Effector memory CD8-positive, alpha-beta T cell (primary cell): ENCODE results near the gene CDH11.

Source experiments
- ATAC-seq: fragments of 150-1000 bp; cut with Tn5 transposase; replicated peaks from 2 replicates; pipeline ENCODE4 v1.10.0; 2021; ENCODE audit warnings: mild to moderate bottlenecking, moderate library complexity
- DNase-seq, 3 experiments: peaks; one replicate each; pipeline ENCODE4 v3.0.0; 2021
- H3K27ac Mint-ChIP-seq, 2 donors: one replicate each; pipeline ENCODE4 v1.8.0; 2022; ENCODE audit warnings: mild to moderate bottlenecking in 2 of 2, mixed read lengths in 2 of 2, moderate library complexity in 2 of 2
- H3K27me3 Mint-ChIP-seq, 2 donors: one replicate each; pipeline ENCODE4 v1.8.0; 2022; ENCODE audit warnings: mixed read lengths in 2 of 2
- H3K36me3 Mint-ChIP-seq: one replicate; pipeline ENCODE4 v1.8.0; 2022; ENCODE audit warnings: mild to moderate bottlenecking, moderate library complexity, mixed read lengths; ENCODE audit not compliant: insufficient read depth
- H3K4me1 Mint-ChIP-seq, 2 donors: one replicate each; pipeline ENCODE4 v1.8.0; 2022; ENCODE audit warnings: low read depth in 2 of 2, mixed read lengths in 2 of 2
- H3K4me3 Mint-ChIP-seq, 2 donors: one replicate each; pipeline ENCODE4 v1.8.0; 2022; ENCODE audit warnings: mild to moderate bottlenecking in 2 of 2, mixed read lengths in 2 of 2, moderate library complexity in 2 of 2
- H3K9me3 Mint-ChIP-seq, 2 donors: one replicate each; pipeline ENCODE4 v1.8.0; 2022; ENCODE audit warnings: mixed read lengths in 2 of 2

CDH11 gene

DNA sequence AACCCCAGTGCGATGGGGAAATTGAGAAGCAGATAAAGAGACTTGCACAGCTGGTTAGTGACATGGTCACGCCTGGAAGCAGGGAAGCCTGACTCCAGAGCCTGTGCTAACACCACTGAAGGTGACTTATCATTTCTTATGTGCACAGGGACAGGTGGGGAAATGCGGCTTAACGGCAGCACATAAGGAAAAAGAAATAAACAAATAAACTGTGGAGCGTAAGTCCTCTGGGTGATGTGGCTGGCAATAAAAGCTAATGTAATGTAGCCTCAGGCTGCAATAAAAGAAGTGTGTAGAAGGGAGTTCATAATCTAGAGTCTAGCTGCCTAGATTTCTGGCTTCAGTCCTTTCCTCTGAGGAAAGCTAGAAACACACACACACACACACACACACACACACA is 10.6 kb downstream of the CDH11 start:
- no peaks in the 10 kb centered on the region for H3K27me3 Mint-ChIP-seq
- ATAC-seq (no peak), DNase-seq (no peak)
- no peaks in the 10 kb centered on the region for H3K36me3 Mint-ChIP-seq
- no peaks in the 10 kb centered on the region for H3K4me1 Mint-ChIP-seq
- H3K4me3 Mint-ChIP-seq = no peak overlapping the region
- H3K27ac Mint-ChIP-seq = no peak overlapping the region
- H3K9me3 Mint-ChIP-seq = peaks cover 4 to 7% of the 10 kb centered on the region in 2 donors

DNA sequence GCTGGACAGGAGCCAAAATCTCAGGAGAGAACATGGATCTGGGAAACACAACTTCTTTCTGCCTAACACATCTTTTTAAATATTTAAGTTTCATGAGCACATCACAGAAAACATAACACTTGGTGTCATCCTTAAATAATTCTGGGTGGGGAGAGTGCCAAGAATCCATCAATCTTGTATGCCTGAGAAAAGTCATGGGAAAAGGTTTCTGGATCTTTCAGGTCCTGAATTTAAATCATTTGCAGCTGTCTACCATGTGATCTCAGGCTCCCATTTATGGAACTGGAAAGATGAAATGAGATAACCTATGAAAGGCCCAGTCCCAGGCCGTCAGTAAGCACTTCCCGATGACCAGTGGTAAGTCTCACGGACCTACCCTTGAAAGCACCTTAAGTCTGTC is 15.1 kb downstream of the CDH11 start:
- DNase-seq (no peak), ATAC-seq (no peak)
- Mint-ChIP-seq H3K36me3 (no peaks in the 10 kb centered on the region), H3K27ac (no peak overlapping the region), H3K4me3 (no peak overlapping the region), H3K4me1 (no peaks in the 10 kb centered on the region), H3K27me3 (no peaks in the 10 kb centered on the region), H3K9me3 (peaks cover 3 to 7% of the 10 kb centered on the region in 2 donors)

- H3K27ac Mint-ChIP-seq = no peak overlapping the region
- ATAC-seq (no peak), DNase-seq (no peak)
- H3K4me1 Mint-ChIP-seq = no peaks in the 10 kb centered on the region
- H3K27me3 Mint-ChIP-seq = no peaks in the 10 kb centered on the region
- no peak overlapping the region for H3K4me3 Mint-ChIP-seq
- H3K36me3 Mint-ChIP-seq = no peaks in the 10 kb centered on the region
- peaks cover 3 to 8% of the 10 kb centered on the region in 2 donors for H3K9me3 Mint-ChIP-seq
These were observed 16.7 kb downstream of the CDH11 start for GRCh38 chr16:65105171-65105570.

DNA sequence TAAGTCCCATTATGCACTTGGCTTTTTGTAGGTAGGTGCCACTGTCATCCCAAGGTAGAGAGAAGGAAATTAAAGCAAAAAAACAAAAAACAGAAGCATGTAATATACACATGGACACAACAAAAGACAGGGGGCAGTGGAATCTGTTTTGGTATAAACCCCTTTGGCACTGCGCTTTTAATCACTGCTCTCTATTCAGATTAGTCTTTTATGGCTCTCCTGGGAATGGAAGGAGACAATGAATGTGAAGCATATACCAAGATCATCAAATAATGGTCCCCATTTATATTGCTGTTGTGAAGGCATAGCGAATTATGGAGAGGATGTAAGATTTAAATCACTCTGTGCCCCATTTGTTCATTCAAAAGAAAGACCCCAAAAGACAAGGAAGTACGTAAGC is 17.4 kb downstream of the CDH11 start:
- Mint-ChIP-seq H3K4me1 (no peaks in the 10 kb centered on the region), H3K9me3 (peaks cover 3 to 8% of the 10 kb centered on the region in 2 donors), H3K36me3 (no peaks in the 10 kb centered on the region), H3K27ac (no peak overlapping the region), H3K4me3 (no peak overlapping the region), H3K27me3 (no peaks in the 10 kb centered on the region)
- ATAC-seq (no peak), DNase-seq (no peak)

- DNase-seq = no peak
- H3K4me1 Mint-ChIP-seq = no peaks in the 10 kb centered on the region
- no peak overlapping the region for H3K4me3 Mint-ChIP-seq
- no peak overlapping the region for H3K27ac Mint-ChIP-seq
- no peaks in the 10 kb centered on the region for H3K36me3 Mint-ChIP-seq
- H3K27me3 Mint-ChIP-seq = no peaks in the 10 kb centered on the region
- no peak for ATAC-seq
- peaks cover 4 to 8% of the 10 kb centered on the region in 2 donors for H3K9me3 Mint-ChIP-seq
These were observed 19.5 kb downstream of the CDH11 start for GRCh38 chr16:65102326-65102725.

- Mint-ChIP-seq H3K4me1 (no peaks in the 10 kb centered on the region), H3K9me3 (peaks cover 4 to 8% of the 10 kb centered on the region in 2 donors), H3K36me3 (no peaks in the 10 kb centered on the region), H3K4me3 (no peak overlapping the region), H3K27me3 (no peaks in the 10 kb centered on the region), H3K27ac (no peak overlapping the region)
- DNase-seq = no peak
- ATAC-seq = no peak
These were observed 20.9 kb downstream of the CDH11 start for GRCh38 chr16:65101009-65101408.

DNA sequence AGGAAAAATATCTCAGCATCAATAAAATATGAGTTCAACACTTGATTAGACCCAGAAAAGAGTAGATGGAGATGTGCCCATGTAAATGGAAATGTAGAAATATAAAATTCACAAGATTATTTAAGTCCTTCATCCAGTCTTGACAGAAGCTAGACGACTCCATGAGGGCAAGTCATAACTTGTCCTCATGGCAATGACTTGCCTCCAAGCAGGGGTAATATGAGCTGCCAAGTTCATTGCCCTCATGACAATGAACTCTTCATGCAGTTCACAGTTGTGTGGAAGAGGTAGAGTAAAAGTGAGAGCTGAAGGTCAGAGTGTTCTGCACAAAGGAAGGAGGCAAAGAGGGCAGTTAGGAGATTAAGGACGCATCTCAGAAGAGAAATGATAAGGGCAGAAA is 22.3 kb downstream of the CDH11 start:
- no peaks in the 10 kb centered on the region for H3K36me3 Mint-ChIP-seq
- no peak for DNase-seq
- peaks cover 5 to 8% of the 10 kb centered on the region in 2 donors for H3K9me3 Mint-ChIP-seq
- H3K27me3 Mint-ChIP-seq = no peaks in the 10 kb centered on the region
- no peak for ATAC-seq
- no peak overlapping the region for H3K27ac Mint-ChIP-seq
- H3K4me3 Mint-ChIP-seq = no peak overlapping the region
- H3K4me1 Mint-ChIP-seq = no peaks in the 10 kb centered on the region

- no peak for DNase-seq
- no peak for ATAC-seq
- Mint-ChIP-seq H3K4me3 (no peak overlapping the region), H3K27me3 (no peaks in the 10 kb centered on the region), H3K4me1 (no peaks in the 10 kb centered on the region), H3K36me3 (no peaks in the 10 kb centered on the region), H3K9me3 (peaks cover 5 to 8% of the 10 kb centered on the region in 2 donors), H3K27ac (no peak overlapping the region)
These were observed 22.9 kb downstream of the CDH11 start for GRCh38 chr16:65098916-65099315.

DNA sequence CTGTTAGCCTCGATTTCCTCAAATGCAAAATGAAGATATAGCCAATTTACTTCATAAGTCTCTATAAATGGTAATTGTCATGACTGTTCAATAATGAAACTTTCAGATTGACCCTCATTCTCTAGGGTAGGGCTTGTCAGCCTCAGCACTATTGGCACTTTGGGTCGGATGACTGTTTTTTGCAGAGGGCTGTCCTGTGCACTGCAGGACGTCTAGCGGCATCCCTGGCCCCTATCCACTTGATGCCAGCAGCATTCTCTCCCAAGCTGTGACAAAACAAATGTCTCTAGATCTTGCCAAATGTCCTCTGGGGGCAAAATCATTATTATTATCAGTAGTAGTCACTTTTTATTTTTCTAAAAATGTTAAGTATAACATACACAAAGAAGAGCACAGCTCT is 24.6 kb downstream of the CDH11 start:
- H3K9me3 Mint-ChIP-seq = peaks cover 5 to 8% of the 10 kb centered on the region in 2 donors
- no peak overlapping the region for H3K27ac Mint-ChIP-seq
- DNase-seq (no peak), ATAC-seq (no peak)
- no peaks in the 10 kb centered on the region for H3K36me3 Mint-ChIP-seq
- no peaks in the 10 kb centered on the region for H3K27me3 Mint-ChIP-seq
- no peak overlapping the region for H3K4me3 Mint-ChIP-seq
- H3K4me1 Mint-ChIP-seq = no peaks in the 10 kb centered on the region

DNA sequence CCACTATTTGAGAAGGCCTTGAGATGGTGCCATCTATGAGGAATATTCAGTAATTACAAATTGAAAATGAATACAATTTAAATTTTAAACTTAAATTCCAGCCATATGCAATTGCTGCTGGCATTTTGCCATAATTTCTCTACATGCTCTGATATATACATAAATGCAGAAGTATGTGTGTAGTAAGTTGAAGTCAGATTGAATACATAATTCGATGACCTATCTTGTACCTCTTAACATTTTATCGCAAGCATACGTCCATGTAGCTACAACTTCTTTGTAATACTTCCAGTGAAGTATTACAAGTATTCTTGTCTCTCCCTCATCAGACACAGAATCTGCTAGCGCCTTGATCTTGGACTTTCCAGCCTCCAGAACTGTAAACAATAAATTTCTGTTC is 26.0 kb downstream of the CDH11 start:
- DNase-seq = no peak
- no peaks in the 10 kb centered on the region for H3K27me3 Mint-ChIP-seq
- H3K9me3 Mint-ChIP-seq = peaks cover 0 to 7% of the 10 kb centered on the region in 2 donors

GRCh38 chr16:65095090-65095728 is 26.7 kb downstream of the CDH11 start:
- Mint-ChIP-seq H3K27ac (no peak overlapping the region), H3K4me1 (no peaks in the 10 kb centered on the region), H3K4me3 (no peak overlapping the region), H3K9me3 (peaks cover 0 to 7% of the 10 kb centered on the region in 2 donors), H3K27me3 (no peaks in the 10 kb centered on the region), H3K36me3 (no peaks in the 10 kb centered on the region)
- no peak for ATAC-seq
- DNase-seq = no peak

More for the DNA sequence above, 26.0 kb downstream of the CDH11 start:
- H3K4me1 Mint-ChIP-seq = no peaks in the 10 kb centered on the region
- H3K27ac Mint-ChIP-seq = no peak overlapping the region
- H3K4me3 Mint-ChIP-seq = no peak overlapping the region
- H3K36me3 Mint-ChIP-seq = no peaks in the 10 kb centered on the region
- ATAC-seq = no peak

DNA sequence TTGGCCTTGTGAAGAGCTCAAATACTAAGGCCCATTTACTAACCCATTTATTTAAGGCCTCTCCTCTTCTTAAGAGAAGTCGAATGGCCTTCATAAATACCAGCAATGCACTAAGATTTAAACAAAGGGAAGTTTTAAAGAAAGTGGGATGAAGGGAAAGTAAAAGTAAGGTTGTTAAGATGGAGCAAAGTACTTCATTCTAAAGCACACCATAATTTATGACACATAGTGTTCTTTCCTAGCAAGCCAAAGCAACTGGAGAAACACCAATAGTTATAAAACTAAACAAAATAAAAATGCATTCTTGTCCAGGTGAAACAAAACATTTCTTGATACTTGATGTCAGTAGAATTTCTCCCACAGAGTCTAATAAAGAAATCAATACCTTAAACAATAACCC is 27.9 kb downstream of the CDH11 start:
- no peak overlapping the region for H3K27ac Mint-ChIP-seq
- no peak overlapping the region for H3K4me3 Mint-ChIP-seq
- no peaks in the 10 kb centered on the region for H3K27me3 Mint-ChIP-seq
- ATAC-seq (no peak), DNase-seq (no peak)
- H3K36me3 Mint-ChIP-seq = no peaks in the 10 kb centered on the region
- peaks cover 0 to 6% of the 10 kb centered on the region in 2 donors for H3K9me3 Mint-ChIP-seq
- no peaks in the 10 kb centered on the region for H3K4me1 Mint-ChIP-seq

DNA sequence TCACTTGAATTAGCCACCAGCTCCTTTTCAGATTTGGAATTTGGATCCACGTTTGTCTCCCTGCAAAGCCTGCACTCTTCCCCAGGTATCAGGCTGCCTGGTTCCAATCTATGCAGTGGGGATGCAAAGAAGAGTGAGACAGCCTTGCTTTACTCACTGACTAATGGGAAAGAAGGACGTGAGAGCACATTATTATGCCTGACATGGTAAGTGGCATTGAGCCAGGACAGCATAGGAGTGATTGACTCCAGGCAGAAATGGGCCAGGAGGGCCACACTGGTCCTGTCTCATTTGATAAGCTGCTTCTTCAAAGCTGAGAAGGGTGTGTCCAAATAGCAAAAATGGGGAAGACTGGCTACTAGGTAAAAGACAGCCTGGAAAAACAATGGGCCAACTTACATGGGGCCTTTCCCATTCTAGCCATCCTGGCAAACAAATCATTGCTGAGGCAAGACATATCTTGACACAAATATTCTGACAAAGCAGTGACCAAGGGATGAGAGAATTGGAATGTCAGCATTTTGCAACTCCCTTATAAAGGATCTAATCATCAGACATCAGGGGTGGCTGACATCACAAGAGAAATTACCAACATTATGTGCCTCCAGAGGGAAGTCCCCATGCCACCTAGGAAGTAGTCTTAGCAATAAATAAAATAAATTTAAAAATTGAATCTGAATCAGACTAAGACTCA is 38.6 kb downstream of the CDH11 start:
- Mint-ChIP-seq H3K36me3 (no peaks in the 10 kb centered on the region), H3K27ac (no peak overlapping the region), H3K4me1 (no peaks in the 10 kb centered on the region), H3K27me3 (no peaks in the 10 kb centered on the region), H3K9me3 (peaks cover 0 to 4% of the 10 kb centered on the region in 2 donors), H3K4me3 (no peak overlapping the region)
- DNase-seq = no peak
- no peak for ATAC-seq

DNA sequence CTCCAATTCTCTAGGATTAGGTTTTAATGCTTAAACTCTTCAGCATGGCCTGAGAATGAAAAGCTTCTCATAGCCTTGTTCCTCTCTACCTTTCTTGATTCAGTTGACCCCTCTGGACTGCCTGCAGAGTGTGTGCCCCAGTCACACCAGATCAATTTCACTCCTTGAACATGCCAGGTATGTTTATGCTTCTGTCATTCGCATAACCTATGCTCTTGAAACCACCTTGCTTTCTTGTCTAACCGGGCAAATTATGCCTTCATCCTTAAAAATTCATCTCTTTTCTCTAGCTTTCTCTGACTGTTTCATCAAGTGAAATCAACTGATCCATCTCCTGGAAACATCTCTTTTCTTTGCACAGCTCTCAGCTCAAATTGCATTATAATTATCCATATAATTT is 42.3 kb downstream of the CDH11 start:
- Mint-ChIP-seq H3K27me3 (no peaks in the 10 kb centered on the region), H3K4me1 (no peaks in the 10 kb centered on the region), H3K9me3 (peaks cover 1 to 7% of the 10 kb centered on the region in 2 donors), H3K27ac (no peak overlapping the region), H3K4me3 (no peak overlapping the region), H3K36me3 (no peaks in the 10 kb centered on the region)
- DNase-seq = no peak
- ATAC-seq = no peak
